HG03196 (cell line): ENCODE results near the gene CRHR2.

ENCODE experiments used
- ATAC-seq: cut with Tn5 transposase; IDR thresholded peaks from one replicate; pipeline ENCODE4 v1.9.1; 2021; ENCODE audit not compliant: unreplicated experiment

Gene CRHR2

DNA sequence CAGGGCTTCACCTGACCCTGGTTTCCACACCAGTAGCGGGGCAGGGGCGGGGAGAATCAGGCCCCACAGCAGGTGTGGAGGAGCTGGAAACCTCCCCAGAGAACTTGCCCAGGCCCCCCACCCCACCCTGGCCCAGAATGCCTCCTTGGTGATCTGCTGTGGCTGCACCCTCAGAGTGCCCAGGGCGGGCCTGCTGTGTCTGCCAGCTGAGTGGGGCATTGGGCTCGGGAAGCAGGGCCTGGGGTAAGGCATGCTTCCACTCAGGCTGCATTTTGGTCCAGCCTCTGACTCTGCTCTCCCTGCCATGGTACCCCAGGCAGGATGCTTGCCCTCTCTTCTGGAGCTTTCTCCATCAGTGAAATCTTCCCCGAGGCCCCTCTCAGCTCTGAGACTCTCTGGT lies 1.1 kb upstream of the CRHR2 start:
- no peak for ATAC-seq

DNA sequence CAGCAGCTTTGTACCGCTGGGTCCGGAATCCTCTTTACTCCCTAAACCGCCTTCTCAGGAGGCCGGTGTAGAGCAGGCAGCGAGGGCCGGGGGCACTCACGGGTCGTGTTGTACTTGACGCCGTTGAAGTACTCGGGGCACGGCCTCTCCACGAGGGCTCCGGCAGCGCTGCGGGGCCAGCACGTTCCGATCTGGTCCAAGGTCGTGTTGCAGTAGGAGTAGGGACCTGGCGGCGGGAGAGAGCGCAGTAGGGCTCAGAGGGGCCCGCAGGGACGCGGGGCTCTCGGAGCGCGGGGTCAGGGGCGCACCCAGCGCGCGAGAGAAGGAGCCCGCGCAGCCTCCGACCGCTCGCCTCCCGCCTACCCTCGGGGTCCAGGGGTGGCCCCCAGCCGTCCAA lies 443 bp downstream of the CRHR2 start:
- ATAC-seq = no peak

DNA sequence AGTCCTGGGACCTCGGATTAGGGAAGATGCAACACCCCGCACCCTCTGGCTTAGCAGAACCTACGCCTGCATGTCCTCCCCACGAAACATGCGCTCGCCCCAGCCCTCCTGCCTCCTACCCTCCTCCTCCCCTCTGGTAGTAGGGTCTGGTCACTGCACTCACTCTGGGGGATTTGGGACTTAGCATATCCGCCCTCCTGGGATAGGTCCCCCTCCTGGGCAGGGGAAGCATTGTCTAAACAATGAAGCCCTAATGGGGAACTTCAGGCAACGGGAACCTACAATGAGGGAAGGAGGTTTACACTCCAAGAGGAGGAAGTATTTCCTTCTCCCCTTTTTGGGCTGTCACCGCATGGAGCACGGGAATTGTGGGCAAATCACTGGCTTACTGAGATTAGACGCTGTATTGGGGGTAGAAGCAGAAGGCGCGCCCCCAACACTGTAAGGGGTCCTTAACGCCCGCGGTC lies 892 bp downstream of the CRHR2 start:
- no peak for ATAC-seq

DNA sequence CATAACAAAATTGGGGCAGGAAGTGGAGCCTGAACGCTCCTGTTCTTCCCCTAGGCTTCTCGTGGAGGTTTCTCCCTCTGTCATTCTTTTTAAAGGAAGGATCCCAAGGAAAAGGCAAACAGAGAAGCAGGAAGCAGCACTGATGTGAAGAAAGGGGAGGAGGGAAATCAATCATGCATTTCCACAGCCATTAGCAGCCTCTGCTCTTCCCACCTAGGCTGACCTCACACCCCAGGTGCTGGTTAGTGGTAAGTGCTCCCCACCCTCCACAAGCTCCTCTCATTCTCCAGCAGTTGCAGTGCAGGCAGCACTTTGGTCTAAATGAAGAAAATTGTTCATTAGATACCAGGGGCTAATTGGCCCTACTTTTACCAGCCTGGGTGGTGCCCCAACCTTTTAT lies 2.6 kb downstream of the CRHR2 start:
- no peak for ATAC-seq

DNA sequence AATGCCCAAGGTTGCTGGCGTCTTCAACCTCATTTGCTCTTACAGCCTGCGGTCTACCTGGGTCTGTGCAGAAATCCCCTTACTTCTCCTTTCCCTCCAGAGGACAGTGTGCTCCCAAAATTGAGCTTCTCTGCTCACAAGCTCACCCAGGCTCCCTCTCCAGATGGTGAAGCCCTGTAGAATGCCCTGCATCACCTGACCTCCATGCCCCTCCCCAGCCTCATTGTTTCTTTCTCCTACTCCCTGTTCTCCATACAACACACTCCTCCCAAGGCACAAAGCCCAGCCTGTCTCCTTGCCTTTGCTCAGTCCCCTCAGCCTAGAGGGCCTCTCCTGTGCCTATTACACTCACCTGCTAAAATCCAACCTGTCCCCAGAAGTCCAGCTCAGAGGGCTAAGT lies 3.5 kb downstream of the CRHR2 start:
- no peak for ATAC-seq

DNA sequence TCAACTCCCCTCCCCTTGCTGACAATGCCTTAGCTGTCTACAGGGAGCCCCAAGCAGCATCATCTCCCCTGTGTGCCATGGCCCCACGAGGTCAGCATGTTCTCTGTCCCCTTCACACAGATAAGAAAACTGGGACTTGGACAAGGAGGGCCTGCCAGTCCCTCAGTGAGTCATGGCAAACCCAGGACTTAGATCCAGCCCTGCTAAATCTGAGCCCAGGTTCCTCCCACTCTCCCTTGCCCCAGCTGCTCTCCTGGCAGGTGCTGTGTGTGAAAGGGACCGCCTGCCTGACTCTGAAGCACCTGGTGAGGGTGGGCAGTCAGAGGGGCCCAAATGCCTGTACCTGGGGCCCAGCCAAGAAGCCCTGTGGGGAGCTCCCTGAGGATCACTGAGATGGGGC lies 7.4 kb downstream of the CRHR2 start:
- no peak for ATAC-seq

DNA sequence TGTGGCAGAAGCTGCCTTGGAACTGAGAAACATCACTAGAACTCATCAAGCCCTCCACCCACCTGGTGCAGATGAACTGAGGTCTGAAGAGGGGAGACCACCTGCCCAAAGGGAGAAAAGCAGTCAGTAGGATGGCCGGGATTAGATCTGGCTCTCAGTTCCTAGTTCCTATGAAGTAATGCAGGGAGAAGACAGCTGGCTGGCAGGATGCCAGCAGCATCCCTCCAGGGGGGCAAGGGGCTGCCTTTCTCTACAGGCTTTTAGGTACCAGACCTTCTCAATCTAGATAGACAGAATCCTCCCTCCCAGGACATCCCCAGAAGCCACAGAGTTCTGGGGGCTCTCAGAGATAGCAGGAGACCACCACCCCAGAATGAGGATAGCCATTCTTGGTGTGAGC lies 7.8 kb downstream of the CRHR2 start:
- no peak for ATAC-seq

DNA sequence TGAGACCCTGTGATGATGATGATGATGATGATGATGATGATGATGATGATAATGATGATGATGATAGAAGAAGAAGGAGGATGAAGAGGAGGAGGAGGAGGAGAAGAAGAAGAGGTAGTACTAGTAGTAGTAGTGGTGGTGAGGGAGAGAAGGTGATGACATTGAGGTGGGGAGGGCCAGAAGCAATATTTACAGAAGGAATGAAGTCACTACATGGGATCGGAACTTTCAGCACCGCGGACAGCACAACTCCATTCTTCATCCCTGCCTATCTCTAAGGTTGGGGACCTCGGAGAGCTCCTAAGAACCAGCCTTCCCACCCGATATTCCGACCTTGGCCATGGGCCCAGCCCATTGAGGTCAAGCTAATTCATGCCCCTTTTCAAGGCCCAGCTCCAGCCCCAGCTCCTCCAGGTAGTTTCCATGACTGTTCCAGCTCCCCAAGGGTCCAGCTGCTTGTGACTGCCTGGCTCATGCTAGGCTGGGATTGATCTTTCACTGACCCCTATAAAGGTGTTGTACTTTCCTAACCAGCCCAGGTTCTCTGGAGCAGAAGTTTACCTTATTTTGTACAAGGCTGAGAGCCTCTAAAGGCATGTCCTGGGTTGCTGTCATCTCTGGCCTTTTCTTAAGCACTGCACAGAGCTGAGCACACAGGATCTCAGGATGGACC lies 10.3 kb downstream of the CRHR2 start:
- ATAC-seq = no peak

DNA sequence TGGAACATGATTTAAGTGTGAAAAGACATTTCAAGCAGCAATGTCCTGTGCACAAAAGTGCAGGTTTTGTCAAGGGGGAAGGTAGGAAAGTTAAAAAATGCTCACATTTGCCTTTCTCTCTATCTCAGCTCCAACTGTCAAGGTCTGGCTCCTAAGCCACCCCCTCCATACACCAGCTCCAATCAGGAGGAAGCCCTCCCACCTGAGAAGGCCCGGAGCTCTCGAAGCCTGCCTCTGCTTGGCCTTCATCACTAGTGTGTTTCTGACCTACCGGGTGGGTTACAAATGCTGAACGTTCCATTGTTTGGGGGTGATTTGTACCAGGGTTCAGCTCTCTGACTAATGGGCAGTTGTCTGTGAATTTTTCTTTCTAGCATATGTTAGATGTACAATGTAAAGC lies 14.2 kb downstream of the CRHR2 start:
- ATAC-seq = no peak

DNA sequence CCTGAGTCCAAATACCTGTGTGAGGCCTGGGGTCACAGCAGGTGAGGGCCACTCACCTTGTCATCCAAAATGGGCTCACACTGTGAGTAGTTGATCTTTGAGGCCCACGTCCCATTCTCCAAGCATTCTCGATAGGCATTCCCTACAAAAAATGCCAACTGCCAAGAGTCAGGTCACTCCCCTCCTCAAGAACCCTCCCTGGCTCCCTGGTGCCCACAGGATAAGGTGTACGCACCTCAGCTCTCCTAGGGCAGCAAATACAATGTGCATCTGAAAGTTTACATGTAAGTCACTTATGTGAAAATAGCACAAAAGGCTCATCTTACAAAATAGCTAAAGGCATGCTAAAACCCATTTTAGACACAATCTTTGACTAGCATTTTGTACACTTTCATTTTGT lies 15.1 kb downstream of the CRHR2 start:
- ATAC-seq = no peak

DNA sequence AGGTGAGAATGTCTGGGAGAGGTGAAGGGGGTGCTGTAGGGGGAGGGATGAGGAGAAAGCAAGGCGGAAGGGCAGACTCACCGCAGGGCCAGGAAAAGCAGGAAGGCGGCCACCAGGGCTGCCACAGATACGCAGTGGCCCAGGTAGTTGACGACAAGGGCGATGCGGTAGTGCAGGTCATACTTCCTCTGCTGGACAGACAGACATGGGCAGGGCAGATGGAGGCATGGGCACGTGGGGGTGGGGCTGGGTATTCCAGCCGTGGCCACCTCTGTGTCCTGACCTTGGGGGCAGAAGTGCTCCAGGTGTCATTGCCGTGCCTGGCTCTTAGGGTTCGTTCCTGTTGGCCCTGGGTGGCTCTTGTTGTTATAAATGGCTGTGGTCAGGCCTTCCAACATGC lies 16.8 kb downstream of the CRHR2 start:
- ATAC-seq = no peak

DNA sequence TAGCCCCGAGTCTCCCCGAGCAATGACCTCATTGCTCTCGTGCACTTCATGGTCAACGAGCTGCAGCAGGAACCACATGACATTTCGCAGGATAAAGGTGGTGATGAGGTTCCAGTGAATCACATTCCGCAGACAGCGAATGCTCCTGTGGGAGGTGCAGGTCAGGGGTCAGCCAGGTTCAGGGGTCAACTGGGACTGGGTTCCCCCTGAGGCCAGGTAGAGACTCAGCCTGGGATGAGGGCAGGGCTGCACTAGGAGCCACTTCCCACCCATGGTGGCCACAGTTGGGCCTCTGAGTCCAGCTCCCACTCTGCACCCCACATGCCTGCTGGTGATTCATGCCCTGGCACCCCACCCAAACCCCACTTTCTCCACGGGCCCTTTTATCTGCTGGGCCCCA lies 17.2 kb downstream of the CRHR2 start:
- ATAC-seq = no peak

DNA sequence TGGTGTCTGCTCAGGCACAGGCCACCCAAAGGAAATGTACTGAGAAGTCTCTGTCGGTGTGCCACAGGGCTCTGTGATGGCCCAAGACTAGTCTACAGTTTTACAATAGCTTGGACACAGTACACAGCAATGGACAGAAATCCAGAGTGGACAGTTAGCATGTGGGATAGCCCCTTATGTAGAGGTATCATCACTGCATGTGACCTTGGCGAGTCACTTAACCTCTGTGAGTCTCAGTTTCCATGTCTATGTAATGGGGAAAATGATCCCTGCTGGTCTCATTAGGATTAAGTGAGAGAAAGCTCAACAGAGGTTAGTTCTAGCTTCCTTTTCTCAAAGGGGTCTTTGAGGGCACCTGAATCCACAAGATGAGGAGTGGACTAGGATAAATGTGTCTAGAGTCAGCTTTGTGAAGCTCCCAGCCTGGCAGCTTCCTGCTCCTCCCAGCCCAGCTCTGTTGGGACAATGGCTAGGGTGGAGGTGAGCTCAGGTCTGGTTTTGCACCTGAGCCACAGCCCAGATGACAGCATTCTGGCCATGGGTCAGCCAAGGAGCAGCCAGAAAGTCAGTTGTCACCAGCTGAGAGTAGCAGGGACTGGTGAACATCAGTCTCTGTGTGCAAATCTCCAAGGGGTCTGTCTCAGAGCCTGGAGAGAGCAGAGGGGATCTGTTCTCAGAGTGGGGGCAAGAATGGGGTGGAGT lies 17.9 kb downstream of the CRHR2 start:
- ATAC-seq = no peak

DNA sequence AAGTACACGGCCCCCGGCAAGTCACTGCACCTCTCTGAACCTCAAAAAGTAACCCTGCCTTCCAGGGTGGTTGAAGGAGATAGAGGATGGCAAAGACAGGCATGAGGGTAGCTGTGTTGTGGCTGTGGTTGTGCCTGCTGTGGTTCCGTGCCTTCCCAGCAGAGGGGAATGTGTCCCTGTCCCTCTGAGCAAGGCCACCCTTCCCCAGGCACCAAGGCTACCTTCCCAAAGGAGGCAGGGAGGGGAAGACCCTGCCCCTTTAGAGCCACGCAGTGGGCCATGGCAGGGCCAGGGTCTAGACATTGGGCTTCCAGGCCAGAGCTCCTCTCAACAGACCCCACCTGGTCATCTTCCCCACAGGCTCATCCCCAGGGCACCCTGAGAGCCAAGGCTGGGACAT lies 18.8 kb downstream of the CRHR2 start:
- no peak for ATAC-seq

DNA sequence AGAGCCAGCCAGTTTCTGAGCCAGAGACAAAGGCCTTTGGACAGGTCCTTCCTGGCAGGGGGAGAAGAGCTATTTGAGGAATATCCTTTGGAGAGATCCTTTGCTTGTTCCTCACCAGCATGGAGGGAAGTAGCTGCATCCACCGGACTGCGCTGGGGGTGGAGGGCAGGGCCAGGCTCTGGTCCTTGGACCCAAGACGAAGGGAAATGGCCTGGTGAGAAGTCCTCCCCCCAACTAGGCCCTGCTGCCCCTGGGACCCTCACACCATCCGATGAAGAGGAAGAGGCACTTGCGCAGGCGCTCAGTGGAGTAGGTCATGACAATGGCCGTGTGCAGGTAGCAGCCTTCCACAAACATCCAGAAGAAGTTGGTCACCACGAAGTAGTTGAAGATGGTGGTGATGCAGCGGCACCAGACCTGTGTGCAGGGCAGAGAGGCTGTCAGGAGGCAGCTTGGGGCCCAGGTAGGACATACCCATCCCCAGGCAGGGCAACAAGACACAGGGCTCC lies 19.8 kb downstream of the CRHR2 start:
- no peak for ATAC-seq

DNA sequence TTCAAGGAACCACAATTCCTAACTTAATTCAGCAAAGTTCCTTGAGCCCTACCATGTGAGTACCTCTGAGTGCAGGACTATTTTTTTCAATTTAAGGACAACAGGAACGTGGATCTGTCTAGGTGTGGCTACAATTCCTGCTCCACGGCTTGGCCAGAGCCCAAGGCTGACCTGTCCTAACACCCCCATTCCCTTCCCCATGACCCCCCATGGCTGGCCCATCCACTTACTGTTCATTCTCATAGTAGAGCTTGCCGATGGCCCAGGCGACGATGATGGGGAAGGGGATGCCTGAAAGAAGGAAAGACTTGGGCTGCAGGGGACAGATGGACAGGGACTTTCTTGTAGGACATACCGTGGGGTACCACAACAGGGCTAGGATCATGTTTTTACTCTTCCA lies 20.3 kb downstream of the CRHR2 start:
- ATAC-seq = no peak

DNA sequence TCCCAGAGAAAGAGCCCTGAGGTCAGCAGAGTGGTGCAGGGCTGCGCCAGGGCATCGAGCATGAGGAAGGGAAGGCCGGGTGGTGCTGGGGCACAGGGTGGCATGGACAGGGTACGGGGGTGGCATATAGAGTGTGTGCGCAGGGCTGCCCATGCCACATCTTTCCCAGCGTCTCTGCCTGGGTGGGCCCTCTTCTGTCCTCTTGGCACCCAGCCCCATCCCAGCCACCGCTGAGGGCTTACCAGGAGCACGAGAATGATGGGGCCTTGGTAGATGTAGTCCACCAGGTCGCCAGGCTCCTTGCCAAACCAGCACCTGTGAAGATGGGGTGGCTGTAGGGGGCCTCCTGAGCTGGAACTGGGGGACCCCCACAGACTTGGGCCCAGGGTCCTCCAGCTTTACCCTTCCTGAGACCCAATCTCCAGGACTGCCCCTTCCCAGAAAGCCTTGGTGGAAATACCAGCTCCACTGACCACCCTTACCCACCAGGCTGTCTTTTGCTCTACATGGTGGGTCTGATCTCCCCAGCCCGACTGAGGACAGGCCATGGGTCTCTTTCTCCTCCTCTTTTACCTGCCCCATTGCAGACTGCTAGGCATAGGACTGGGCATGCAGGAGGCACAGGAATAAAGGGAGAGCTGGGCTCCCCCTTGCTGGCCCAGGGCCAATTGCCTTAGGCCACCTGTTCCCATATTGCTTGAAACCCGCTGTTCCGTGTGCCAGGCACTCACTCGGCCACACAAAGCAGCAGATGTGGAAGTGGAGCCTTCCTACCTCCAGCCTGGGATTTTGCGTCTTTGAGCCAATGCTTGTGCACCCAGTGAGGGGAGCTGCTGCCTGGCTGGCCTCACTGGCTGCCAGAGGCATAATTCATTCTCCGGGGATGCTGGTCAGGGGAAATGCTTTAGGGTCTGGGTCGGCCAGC lies 21.7 kb downstream of the CRHR2 start:
- no peak for ATAC-seq

DNA sequence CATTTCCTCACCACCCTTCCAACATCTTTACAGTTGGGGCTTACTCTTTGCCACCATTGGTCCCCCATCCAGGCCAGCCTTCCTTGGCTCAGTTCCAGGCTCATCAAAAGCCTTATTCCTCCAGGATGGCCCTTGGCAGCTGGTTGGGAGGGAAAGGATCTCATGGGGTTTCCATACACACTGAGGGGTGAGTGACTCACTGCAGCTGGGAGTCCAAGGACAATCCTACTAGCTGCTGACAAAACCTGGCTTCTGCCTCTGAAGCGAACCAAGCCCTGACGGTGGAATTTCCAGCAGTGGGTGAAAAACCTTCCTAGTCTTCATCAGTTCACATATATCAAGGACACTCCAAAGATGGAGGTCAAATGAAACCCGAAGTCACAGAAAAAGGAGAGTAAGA lies 22.9 kb downstream of the CRHR2 start:
- no peak for ATAC-seq

DNA sequence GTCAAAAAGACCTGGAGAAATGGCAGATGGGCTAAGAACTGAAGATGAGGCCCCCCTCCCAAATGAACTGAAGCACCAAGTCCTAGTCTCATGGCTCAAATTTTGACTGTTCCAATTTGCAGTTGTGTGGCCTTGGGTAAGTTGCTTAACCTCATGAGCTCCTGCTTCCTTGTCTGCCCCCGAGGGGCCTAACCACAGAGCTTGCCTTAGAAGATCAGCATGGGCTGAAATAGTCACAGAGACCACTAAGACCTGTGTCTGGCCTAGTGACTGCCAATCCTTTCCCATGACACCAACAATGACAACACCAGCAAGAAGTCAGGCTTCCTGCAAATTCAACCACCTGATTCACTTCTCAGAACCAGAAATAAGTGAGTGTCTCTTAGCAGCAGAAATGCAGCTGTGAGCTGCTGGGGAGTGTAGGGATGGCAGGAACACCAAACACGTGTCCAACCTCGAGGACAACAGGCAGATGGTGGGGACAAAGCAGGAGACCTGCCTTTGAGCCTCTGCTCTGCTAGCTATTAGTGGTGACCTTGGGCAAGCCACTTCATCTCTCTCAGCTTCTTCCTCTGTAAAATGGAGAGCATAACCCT lies 23.7 kb downstream of the CRHR2 start:
- no peak for ATAC-seq

DNA sequence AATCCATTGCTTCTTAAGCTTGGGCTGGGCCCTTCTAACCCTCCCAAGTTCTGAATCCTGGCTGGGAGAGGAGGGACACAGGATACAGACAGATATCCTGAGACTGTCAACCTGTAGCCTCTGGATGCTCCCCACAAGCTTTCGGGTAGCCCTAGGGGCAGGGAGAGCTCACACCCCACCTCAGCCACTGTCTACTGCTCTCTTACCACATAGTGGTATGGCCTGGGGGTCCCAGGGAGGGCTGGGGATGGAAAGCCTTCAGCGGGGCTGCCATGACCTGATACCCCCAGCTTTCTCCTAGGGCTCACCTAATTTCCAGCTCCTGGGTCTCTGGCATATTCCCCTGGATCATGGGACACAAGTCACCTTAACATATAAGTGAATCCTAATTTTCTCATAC lies 25.1 kb downstream of the CRHR2 start:
- ATAC-seq = no peak
